GM21515 (cell line): Measurements from ENCODE around the gene WDR76.

Experiments
- ATAC-seq: cut with Tn5 transposase; IDR thresholded peaks from one replicate; pipeline ENCODE4 v1.9.1; 2021; ENCODE audit not compliant: unreplicated experiment

The WDR76 gene

DNA sequence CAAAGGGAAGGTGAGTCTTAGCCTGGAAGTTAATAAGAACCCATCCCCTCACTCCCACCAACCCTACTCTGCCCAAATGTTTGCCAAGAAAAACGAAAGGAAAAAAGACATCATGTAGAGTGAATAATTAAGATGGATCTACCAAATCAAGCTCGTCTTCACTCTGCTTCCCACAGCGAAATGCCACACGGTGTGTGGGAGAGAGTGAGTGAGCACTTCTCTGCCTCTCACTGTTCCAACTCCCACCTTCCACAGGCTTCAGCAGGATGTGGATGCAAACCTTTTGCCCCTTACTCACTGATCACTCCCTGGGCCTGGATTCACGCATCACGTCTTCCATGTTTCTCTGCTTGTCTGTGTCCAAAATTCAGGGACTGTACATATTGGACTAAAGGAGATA, 85.4 kb downstream of the WDR76 start:
- no peak for ATAC-seq

GRCh38 chr15:43913026-43913780, 86.4 kb downstream of the WDR76 start:
- no peak for ATAC-seq

DNA sequence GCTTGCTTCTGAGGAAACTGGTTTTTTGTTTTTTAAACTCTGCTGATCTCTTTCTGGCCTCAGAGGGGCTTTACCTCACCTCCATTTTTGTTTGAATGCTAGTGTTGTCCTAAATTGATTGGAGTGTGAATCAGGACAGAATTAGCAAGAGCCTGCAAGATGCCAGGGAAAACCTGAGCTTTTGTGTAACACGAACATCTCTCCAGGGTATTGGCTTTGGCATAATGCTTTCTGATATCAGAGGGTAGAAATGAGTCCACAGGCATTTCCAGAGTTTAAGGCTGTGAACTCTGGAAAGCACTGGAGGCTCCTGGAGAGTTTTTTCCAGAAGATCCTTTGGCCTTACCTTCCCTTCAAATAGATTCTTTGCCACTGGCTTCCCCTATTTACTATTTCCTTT, 87.1 kb downstream of the WDR76 start:
- no peak for ATAC-seq

DNA sequence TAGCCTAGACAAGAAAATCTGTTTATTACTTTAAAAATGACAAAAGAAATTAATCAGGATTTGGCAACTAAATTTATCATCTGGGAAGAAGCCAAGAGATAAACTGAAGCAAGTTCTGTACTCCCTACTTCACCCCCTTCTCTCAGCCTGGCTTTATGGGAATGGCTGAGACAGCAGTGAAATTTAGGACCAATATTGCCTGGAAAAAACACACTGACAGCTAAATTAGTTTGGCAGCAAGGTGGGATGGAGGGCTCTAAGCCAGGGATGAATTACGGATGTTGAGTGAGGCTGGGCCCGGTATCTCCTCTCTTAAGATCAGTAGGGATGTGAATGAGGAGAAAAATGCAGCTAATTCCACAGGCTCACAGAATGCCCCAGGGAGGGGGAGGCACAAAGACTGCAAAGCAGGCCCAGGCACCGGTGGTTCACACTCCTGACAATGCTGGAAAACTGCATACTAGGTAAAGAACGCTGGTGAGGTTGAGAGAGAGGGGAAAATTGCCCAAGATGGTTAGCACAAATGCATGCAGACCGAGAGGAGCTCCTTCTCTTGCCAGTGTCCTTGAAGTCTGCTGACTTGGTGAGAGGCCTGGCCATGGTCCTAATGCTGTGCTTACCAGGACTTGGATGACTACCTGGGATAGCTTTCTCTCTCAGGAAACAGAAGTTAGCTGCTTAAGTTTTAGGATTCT, 89.0 kb downstream of the WDR76 start:
- ATAC-seq: no peak

DNA sequence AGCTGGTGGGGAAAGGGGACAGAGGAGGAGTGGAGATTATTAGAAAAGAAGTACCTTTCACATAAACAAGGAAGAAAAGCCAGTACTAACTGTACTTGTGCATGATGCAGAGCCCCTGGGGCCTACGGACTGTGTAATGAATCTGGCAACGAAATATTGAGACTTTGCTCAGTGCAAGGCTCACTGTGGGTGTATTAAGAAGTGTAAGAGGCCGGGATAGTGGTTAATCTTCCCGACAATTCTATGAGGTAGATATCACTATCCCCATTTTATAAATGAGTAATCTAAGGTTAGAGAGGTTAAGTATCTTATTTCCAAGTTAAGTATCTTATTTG, 89.5 kb downstream of the WDR76 start:
- no peak for ATAC-seq
